IPS DF 4.7 (cell line): ENCODE measurements around the gene PA2G4.
"Not testable (repeated sequence)": the region's sequence is repeated elsewhere in the genome, so short reads cannot be mapped to it uniquely, and the experiment has no call there.

ENCODE experiments used
- DNase-seq: peaks from one replicate; pipeline ENCODE4 v3.0.0-alpha.2; 2013; ENCODE audit warnings: low spot score; ENCODE audit errors: extremely low read depth

Gene PA2G4

DNA sequence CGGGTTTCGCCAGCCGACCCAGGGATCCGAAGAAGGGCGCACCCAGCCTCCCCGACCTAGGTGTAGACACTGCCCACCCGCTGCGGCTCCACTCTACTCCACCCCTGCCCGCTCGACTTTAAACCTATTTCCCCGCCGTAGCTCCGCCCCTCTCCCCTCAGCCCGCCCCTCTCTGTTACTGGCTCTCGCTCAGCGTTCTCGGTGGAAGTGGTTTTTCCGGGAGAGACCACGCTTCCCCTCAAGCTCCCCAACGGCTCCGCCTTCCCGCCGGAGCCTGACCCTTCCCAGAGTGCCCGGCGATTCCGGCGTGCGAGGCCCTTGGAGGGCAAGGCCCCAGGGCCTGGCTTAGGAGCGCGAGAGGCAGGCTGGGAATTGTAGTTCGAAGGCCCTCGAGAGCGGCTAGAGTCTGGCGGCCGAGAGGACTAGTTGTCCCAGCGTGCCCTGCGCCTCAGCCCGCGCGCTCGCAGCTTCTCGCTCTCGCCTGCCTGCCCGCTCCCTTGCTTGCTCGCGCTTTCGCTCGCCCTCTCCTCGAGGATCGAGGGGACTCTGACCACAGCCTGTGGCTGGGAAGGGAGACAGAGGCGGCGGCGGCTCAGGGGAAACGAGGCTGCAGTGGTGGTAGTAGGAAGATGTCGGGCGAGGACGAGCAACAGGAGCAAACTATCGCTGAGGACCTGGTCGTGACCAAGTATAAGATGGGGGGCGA, at the start of gene PA2G4:
Gene PA2G4, plus strand, starts transcription at position 451 of the 706 bp plus-strand sequence. Its CDS starts 179 bp downstream, at position 630.
- DNase-seq: peak; percentile 97

DNA sequence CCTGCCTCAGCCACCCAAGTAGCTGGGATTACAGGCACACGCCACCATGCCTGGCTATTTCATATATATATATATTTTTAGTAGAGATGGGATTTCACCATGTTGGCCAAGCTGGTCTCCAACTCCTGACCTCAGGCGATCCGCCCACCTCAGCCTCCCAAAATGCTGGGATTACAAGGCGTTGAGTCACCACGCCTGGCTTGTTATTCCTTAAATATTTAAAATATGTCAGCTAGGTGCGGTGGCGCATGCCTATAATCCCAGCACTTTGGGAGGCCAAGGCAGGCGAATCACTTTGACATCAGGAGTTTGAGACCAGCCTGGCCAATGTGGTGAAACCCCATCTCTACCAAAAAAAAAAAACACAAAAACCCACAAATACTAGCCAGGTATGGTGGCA, 44.4 kb upstream of the PA2G4 start:
- not testable (repeated sequence) for DNase-seq

DNA sequence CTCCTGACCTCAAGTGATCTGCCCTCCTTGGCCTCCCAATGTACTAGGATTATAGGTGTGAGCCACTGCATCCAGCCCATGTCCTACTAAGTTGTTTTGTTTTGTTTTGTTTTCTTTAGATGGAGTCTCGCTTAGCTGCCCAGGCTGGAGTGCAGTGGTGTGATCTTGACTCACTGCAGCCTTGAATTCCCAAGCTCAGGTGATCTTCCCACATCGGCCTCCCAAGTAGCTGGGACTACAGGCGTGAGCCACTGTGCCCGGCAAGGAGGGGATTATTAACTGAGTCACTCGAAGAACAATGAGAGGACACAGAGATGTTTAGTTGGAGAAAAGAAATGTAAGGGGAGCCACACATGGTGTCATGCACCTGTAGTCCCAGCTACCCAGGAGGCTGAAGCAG, 42.4 kb upstream of the PA2G4 start:
- DNase-seq: no peak

DNA sequence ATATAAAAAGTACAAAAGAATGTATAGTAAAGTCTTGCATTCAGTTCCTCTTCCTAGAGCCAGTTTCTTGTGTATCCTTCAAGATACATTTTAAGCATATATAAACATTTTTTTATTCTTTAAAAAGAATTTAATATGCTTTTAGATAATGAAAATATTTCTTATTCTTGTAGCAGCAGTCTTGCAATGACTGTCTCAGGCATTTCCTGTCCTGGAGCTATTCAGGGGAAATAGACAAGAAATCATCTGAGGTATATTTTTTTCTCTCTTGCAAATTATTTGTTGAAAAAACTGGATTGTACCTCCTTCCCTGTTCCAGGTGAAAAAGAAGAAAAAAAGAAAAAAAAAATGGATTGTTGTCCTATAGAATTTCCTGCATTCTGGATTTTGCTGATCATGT, 41.4 kb upstream of the PA2G4 start:
- no peak for DNase-seq

DNA sequence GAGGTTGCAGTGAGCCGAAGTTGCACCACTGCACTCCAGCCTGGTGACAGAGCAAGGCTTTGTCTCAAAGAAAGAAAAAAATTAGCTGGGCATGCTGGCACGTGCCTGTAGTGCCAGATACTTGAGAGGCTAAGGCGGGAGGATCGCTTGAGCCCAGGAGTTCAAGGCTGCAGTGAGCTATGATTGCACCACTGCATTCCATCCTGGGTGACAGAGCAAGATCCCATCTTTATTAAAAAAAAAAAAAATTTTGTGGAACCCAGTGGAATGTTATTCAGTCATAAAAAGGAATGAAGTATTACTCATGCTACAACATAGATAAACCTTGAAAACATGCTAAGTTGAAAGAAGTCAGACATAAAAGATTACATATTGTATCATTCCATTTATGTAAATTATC, 32.7 kb upstream of the PA2G4 start:
- no peak for DNase-seq

DNA sequence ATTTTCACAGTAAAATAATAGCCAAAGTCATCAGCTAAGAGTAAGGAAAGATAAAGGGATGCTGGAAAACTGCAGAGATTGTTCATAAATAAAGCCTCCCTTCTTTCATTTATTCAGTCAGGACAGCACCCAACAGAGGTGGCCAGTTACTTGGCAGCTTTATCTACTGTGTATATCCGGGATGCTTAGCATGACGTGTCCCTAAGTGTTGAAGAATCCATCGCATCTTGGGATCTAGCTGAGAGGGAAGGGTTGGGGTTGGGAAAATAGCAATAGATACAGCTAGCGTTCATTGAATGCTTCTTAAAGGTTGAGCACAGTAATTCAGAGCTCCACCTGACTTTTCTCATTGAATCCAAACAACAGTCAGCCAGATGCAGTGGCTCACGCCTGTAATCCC, 30.0 kb upstream of the PA2G4 start:
- DNase-seq: no peak

DNA sequence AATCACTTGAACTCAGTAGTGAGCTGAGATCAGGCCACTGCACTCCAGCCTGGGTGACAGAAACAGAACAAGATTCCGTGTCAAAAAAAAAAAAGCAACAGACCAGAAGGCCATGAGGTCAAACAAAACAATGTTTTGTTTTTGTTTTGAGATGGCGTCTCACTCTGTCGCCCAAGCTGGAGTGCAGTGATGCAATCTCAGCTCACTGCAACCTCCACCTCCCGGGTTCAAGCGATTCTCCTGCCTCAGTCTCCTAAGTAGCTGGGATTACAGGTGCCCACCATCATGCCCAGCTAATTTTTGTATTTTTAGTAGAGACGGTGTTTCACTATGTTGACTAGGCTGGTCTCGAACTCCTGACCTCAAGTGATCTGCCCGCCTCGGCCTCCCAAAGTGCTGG, 26.4 kb upstream of the PA2G4 start:
- not testable (repeated sequence) for DNase-seq

DNA sequence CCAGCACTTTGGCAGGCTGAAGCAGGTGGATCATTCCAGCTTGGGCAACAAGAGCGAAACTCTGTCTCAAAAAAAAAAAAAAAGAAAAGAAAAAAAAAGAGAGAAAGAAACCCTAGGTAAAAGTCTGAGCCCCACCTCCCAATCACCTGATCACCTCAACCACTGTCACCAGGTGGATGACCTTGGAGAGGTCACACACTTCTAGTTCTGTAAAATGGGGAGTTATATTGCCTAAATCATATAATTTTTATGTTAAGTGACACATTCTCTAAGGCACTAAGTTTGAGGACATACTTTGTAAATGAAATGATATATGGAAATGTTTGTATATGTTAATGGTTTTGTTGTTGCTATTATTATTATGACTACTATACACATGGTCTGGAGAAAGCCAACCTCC, 25.9 kb upstream of the PA2G4 start:
- DNase-seq: no peak

DNA sequence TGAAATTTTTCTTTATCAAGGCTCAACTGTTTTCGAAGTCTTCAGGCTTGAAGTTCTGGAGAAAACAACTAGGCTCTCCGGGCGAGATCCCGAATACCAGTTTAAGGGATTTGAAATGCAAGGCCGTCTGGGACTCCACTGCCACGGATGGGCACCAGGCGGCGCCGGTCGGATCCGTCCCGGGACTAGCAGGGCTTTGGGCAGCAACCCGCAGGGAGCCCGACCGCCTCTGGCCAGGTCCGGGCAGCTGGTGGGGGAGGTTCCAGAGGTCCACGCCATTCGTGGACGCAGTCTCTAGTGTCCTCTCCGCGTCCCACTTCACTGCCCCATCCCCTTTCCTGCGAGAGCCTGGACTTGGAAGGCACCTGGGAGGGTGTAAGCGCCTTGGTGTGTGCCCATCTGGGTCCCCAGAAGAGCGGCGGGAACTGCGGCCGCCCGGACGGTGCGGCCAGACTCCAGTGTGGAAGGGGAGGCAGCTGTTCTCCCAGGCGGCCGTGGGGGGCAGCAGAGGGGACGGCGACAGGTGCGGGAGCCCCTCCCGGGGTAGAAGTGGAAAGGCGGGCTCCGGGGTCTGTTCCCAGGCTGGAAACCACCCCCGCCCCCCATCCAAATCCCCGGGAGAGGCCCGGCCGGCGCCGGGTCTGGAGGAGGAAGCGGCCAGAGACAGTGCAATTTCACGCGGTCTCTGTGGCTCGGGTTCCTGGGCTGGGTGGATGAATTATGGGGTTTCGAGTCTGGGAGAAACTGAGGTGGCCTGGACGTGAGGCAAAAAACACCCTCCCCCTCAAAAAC, 25.2 kb upstream of the PA2G4 start:
- no peak for DNase-seq

DNA sequence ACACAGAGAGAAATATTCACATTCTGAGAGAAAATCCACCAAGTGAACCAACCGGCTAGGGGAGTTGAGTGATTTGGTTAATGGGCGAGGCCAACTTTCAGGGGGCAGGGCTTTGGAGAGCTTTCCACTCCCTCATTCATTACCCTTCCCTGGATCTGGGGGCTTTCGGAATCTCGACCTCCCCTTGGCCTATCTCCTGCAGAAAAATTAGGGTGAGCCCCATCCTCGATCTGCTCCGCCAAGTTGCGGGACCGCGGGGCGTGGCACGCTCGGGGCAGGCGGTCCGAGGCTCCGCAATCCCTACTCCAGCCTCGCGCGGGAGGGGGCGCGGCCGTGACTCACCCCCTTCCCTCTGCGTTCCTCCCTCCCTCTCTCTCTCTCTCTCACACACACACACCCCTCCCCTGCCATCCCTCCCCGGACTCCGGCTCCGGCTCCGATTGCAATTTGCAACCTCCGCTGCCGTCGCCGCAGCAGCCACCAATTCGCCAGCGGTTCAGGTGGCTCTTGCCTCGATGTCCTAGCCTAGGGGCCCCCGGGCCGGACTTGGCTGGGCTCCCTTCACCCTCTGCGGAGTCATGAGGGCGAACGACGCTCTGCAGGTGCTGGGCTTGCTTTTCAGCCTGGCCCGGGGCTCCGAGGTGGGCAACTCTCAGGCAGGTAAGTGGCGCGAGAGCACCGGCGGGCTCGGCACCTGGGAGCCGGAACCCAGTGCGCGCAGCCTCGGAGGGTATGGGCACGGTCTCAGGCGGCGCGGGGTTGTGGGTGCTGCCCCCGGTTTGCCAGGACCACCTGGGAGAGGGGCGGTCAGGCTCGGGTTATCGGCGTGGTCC, 24.4 kb upstream of the PA2G4 start, which contains the start of gene ERBB3:
Gene ERBB3, plus strand, starts transcription at position 443 of the 833 bp plus-strand sequence. Its CDS starts 136 bp downstream, at position 579.
- DNase-seq: no peak

DNA sequence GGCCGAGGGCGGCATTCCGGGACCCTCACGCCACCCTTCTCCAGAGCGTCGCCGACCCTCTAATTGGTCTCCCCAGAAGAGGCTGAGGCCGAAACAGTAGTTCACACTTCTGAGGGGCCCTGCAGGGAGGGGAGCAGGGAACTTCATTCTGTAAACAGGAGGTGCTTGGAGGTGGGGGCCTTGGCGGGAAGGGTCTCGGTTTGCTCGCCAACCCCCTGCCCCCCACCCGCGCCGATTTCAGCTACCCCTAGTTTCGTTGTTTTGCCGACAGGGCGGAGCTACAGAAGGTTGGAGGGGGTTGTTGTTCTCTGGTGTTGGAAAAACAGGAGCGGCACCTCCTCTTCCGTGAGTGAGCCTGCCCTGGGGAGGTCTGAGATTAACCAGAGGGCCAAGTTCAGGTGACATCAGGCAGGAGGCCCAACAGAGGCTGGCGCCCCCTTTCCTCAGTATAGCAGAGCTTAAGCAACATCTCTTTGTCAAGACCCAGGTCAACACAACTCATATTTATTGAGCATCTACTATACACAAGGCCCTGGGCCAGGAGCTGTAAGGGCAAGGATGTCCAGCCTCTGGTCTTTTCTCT, 23.7 kb upstream of the PA2G4 start:
- DNase-seq: no peak

DNA sequence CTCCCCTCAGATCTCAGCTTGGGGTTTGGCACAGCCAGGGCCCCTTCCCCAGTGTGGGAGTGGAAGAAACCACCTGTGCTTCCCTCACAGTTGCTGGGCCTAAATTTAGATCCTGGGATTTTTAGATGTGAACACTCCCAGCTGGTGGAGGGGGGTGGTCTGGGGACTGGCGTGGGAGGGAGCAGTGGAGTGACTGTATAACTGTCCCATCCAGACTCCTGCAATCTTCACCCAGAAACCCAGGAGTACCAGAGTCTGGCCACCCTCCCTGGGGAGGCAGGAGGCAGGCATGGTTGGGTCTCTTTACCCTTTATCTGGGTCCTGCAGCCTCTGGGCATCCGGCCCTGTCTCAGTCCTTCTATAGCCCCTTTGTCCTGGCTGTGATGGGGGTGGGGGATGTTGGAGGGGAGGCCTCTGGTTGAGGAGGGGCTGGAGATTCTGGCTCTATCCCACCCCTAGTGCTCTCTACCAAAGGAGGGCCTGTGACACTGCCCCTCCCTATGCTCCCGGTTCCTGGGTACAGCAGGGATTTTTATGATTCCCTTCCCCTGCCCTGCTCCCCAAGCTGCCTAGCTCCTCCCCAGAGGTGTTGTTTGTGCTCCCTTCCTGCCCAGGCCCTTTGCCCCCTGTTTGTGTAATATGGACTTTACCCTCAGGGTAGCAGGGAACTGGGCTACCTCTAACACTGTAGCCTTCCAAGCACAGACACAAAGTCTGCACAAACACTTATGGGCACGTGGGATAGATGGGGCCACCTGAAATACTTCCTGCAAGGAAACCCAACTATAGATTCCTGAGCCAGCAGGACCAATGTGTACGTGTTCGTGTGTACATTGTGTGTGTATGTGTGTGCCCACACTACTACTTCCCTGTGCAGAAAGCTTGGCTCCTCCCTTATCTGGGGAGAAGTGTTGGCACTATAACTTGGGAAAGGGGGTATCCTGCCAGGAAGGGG, 22.7 kb upstream of the PA2G4 start:
- no peak for DNase-seq

DNA sequence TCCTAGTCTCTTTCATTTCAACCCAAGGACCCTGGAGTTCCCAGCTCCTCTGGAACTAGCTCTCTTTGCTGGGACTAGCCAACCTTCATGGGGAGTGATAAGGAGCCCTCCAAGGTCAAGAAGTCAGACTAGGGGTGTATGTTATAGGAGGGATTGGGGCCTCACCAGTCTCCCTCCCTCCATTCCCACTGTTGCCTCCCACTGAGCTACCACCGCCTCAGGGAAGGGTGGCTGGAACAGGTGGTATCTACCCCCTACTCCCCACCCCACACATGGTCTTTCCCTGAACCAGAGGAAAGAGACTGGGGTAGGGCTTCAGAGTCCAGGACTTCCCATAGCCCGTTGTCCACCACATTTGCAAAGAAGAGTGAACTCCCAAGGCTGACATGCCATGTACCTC, 22.0 kb upstream of the PA2G4 start:
- no peak for DNase-seq

DNA sequence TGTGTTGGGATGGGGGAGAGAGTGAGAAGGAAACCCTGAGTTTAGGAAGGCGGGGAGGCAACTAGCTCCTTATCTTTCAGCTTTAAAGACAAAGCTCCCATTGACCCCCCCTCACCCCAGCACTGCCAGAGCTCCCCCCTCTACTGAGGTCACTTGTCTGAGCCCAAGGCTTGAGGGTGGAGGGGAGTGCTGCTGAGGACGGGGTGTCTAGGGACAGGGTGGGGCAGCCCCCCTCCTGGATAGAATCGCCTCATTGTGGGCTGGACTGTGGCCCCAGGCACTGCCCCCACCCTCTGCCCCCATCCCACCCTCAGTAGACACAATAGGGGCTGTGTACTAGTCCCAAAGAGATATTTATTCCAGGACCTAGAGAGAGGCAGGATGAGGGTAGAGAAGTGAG, 21.4 kb upstream of the PA2G4 start:
- no peak for DNase-seq

DNA sequence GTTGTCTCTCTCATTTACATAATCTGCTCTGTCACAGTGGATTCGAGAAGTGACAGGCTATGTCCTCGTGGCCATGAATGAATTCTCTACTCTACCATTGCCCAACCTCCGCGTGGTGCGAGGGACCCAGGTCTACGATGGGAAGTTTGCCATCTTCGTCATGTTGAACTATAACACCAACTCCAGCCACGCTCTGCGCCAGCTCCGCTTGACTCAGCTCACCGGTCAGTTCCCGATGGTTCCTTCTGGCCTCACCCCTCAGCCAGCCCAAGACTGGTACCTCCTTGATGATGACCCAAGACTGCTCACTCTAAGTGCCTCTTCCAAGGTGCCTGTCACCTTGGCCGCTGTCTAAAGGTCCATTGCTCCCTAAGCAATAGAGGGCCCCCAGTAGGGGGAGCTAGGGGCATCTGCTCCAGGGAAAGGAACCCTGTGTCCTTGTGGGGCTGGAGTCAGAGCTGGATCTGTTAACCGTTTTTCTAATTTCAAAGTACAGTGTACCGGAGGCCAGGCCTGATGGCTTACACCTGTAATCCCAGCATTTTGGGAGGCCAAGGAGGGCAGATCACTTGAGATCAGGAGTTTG, 19.3 kb upstream of the PA2G4 start:
- no peak for DNase-seq

DNA sequence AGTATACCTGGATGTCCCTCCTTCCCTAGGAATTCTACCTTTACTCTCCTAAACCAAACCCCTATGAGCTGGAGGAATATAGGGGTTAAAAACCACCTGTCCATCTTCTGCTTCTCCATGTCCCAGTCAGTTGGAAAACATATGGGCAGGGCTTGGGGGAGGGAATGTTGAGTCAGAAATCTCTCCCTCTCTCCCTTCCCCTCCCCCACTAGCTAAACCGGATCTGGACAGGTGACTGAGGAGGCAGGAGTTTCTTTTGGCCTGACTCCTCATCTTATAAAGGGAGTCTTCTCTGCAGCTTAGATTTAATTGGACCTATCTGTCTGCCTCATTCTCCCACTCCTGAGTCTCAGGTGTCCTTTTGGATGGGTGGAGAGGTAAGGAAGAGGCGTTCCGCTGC, 18.3 kb upstream of the PA2G4 start:
- DNase-seq: no peak

DNA sequence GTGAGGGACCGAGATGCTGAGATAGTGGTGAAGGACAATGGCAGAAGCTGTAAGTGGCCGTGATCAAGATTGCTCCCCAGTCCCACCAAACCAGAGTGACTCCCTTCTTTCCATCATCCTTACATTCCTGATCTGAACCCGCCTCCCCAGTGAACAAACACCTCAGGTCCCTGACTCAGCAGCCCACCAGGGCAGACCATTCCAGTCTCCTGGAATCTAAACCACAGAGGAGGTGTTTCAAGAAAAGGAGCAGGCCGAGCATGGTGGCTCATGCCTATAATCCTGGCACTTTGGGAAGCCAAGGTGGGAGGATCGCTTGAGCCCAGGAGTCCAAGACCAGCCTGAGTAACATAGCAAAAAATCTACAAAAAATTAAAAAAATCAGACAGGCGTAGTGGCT, 17.8 kb upstream of the PA2G4 start:
- no peak for DNase-seq

DNA sequence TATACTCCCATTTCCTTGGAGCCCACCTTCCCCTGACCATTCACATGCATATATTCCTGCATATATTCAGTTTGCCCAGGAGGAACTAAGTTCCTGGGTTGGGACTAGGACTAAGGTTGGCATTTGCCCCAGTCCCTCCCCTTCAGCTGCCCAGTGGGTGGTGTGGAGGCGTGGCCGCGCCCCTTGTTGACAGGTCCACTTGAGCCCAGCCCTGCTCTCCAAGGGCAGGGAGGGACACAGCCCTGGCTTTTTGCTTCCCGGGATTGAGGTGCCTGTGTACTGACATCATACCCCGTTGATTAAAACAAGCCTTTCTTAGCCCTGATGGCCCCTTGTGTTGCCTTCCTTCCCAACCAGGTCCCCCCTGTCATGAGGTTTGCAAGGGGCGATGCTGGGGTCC, 17.1 kb upstream of the PA2G4 start:
- DNase-seq: no peak

DNA sequence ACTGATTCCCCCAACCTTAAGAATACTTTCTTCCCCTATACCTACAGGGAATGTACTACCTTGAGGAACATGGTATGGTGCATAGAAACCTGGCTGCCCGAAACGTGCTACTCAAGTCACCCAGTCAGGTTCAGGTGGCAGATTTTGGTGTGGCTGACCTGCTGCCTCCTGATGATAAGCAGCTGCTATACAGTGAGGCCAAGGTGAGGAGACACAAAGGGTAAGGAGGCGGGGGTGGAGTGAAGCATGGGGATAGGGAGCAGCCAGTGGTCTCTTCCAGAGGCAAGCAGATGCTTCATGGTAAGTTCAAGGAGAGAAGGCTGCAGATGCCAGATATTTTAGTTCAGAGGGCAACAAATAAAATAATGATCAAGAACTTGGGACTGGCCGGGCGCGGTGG, 6.6 kb upstream of the PA2G4 start:
- no peak for DNase-seq

DNA sequence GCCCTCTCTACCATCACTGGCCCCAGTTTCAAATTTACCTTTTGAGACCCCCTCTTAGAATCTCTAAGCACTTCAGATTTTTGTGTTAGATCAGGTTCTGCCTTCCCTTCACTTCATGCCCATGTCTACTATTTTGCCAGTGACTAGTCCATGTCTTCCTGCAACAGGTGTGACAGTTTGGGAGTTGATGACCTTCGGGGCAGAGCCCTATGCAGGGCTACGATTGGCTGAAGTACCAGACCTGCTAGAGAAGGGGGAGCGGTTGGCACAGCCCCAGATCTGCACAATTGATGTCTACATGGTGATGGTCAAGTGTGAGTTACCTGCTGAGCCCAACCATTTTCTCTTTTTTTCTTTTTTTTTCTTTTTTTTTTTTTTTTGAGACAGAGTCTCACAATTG, 5.8 kb upstream of the PA2G4 start:
- no peak for DNase-seq
